Caco-2 (cell line): Measurements from ENCODE around the gene GRM4. TPM values are rescaled to one million over a fixed set of nuclear protein-coding genes. Genes with fewer than 3 reads are reported as not detected.

Source experiments
- BruUV-seq: library from RNA; stranded (reverse); fragments of 400-500 nt; replicated peaks from 2 replicates; lab custom pipeline; 2021; lab: Mats Ljungman, UMichigan
- CTCF ChIA-PET: fragments of 300-600 bp; sonication (Branson Sonifier 250); formaldehyde crosslinking; loops from one replicate; lab custom pipeline; 2022; ENCODE audit warnings: antibody characterized with exemption; lab: Charles Lee
- POLR2A ChIA-PET: fragments of 300-600 bp; sonication (Branson Sonifier 250); formaldehyde crosslinking; loops from one replicate; lab custom pipeline; 2022; ENCODE audit warnings: antibody characterized with exemption; lab: Charles Lee
- DNase-seq, 2 experiments: peaks; one replicate each; pipeline versions ENCODE4 v3.0.0 to v3.0.0-alpha.2; 2020 to 2022
- H3K27me3 ChIP-seq: replicated peaks from 2 replicates; pipeline ENCODE4 v1.6.0; 2011; ENCODE audit warnings: low read length; ENCODE audit not compliant: control insufficient read depth, insufficient read depth
- H3K36me3 ChIP-seq: 2 replicates; pipeline ENCODE4 v1.5.1; 2011; ENCODE audit warnings: low read length; ENCODE audit not compliant: control insufficient read depth, insufficient read depth
- H3K4me1 ChIP-seq: fragments of 250-450 bp; sonication (Bioruptor Pico); 2 replicates; pipeline ENCODE4 v1.5.1; 2020; ENCODE audit warnings: mild to moderate bottlenecking
- H3K4me3 ChIP-seq: 2 replicates; pipeline ENCODE4 v1.5.1; 2011; ENCODE audit warnings: low read depth, mild to moderate bottlenecking, control low read depth, low read length
- H3K9me3 ChIP-seq: fragments of 250-450 bp; sonication (Bioruptor Pico); 2 replicates; pipeline ENCODE4 v1.5.1; 2020; ENCODE audit warnings: mild to moderate bottlenecking, moderate library complexity
- H3K27ac Mint-ChIP-seq: one replicate; pipeline ENCODE4 v1.8.0; 2022; ENCODE audit warnings: mixed read lengths; ENCODE audit not compliant: unreplicated experiment
- H3K27me3 Mint-ChIP-seq: one replicate; pipeline ENCODE4 v1.8.0; 2022; ENCODE audit warnings: mixed read lengths; ENCODE audit not compliant: insufficient read depth, unreplicated experiment
- H3K36me3 Mint-ChIP-seq: one replicate; pipeline ENCODE4 v1.8.0; 2022; ENCODE audit warnings: mild to moderate bottlenecking, mixed read lengths; ENCODE audit not compliant: insufficient read depth, unreplicated experiment
- H3K4me1 Mint-ChIP-seq: one replicate; pipeline ENCODE4 v1.8.0; 2022; ENCODE audit warnings: low read depth, mixed read lengths; ENCODE audit not compliant: unreplicated experiment
- H3K4me3 Mint-ChIP-seq: one replicate; pipeline ENCODE4 v1.8.0; 2022; ENCODE audit warnings: mild to moderate bottlenecking, moderate library complexity, mixed read lengths; ENCODE audit not compliant: unreplicated experiment
- H3K9me3 Mint-ChIP-seq: one replicate; pipeline ENCODE4 v1.8.0; 2022; ENCODE audit warnings: mixed read lengths; ENCODE audit not compliant: unreplicated experiment
- CTCF ChIP-seq, 2 experiments: fragments of 200-600 bp in 1 of 2; IDR thresholded peaks; 1 replicate in 1 of 2; 2 replicates in 1 of 2; pipeline versions ENCODE4 v1.5.1 to v1.8.0; 2011 to 2022; ENCODE audit warnings: antibody characterized with exemption in 1 of 2, control low read depth in 1 of 2, inconsistent platforms in 1 of 2, low read depth in 1 of 2, low read length in 1 of 2, mild to moderate bottlenecking in 1 of 2, moderate library complexity in 1 of 2; ENCODE audit not compliant: insufficient read depth in 1 of 2, severe bottlenecking in 1 of 2, unreplicated experiment in 1 of 2
- intact Hi-C: fragments of 100-400 bp; cut with micrococcal nuclease; formaldehyde crosslinking; loops from one replicate; pipeline ENCODE4 v1.10.0; 2022; ENCODE audit not compliant: unreplicated experiment
- total RNA-seq: library from RNA; stranded (reverse); gene quantifications from 2 replicates; pipeline ENCODE4 v1.2.3, GENCODE V29; 2022

GRM4 gene
- total RNA-seq, 1 experiment from 2014 or later: 0.09 TPM

- Mint-ChIP-seq H3K27me3 (peaks cover 2% of the 10 kb centered on the region), H3K4me3 (no peak overlapping the region), H3K36me3 (peaks cover 4% of the 10 kb centered on the region), H3K9me3 (no peaks in the 10 kb centered on the region), H3K27ac (no peak overlapping the region), H3K4me1 (peaks cover 17% of the 10 kb centered on the region)
- no peaks in the 10 kb centered on the region for H3K36me3 ChIP-seq
- intact Hi-C loops: no loop called here
- CTCF ChIA-PET: no interaction called here
- POLR2A ChIA-PET: no interaction called here
- no peak overlapping the region for H3K4me3 ChIP-seq
- no peaks in the 10 kb centered on the region; the same call in 1 of the 2 replicates for H3K9me3 ChIP-seq
- no peaks in the 10 kb centered on the region for H3K27me3 ChIP-seq
- DNase-seq: no peak
- BruUV-seq: no TSS peak
- peaks cover 17% of the 10 kb centered on the region for H3K4me1 ChIP-seq
- TF ChIP-seq CTCF (IDR thresholded peaks at IDR 0.05; ENCODE audit: insufficient read depth in 1 of 2, low read depth in 1 of 2, low read length in 1 of 2, severe bottlenecking in 1 of 2, unreplicated experiment in 1 of 2): no peak
Measured at GRCh38 chr6:33992191-33992590, 153.7 kb downstream of the GRM4 start.

- CTCF ChIA-PET: no interaction called here
- intact Hi-C loops: no loop called here
- Histone ChIP-seq H3K36me3 (no peaks in the 10 kb centered on the region), H3K4me1 (peaks cover 17% of the 10 kb centered on the region), H3K9me3 (no peaks in the 10 kb centered on the region; the same call in 1 of the 2 replicates), H3K4me3 (no peak overlapping the region), H3K27me3 (no peaks in the 10 kb centered on the region)
- Mint-ChIP-seq H3K4me3 (no peak overlapping the region), H3K27me3 (peaks cover 2% of the 10 kb centered on the region), H3K4me1 (peaks cover 17% of the 10 kb centered on the region), H3K9me3 (no peaks in the 10 kb centered on the region), H3K36me3 (peaks cover 4% of the 10 kb centered on the region), H3K27ac (no peak overlapping the region)
- POLR2A ChIA-PET: no interaction called here
- no TSS peak for BruUV-seq
- TF ChIP-seq CTCF (IDR thresholded peaks at IDR 0.05; ENCODE audit: insufficient read depth in 1 of 2, low read depth in 1 of 2, low read length in 1 of 2, severe bottlenecking in 1 of 2, unreplicated experiment in 1 of 2): no peak
- DNase-seq: no peak
Measured at GRCh38 chr6:33991610-33992009, 154.3 kb downstream of the GRM4 start.

GRCh38 chr6:33990061-33990541, 155.8 kb downstream of the GRM4 start:
- H3K4me1 ChIP-seq: peaks cover 17% of the 10 kb centered on the region
- no peak for TF ChIP-seq CTCF (IDR thresholded peaks at IDR 0.05; ENCODE audit: insufficient read depth in 1 of 2, low read depth in 1 of 2, low read length in 1 of 2, severe bottlenecking in 1 of 2, unreplicated experiment in 1 of 2)
- H3K4me3 ChIP-seq: no peak overlapping the region
- DNase-seq: no peak
- POLR2A ChIA-PET: no interaction called here
- H3K36me3 ChIP-seq: no peaks in the 10 kb centered on the region
- H3K9me3 ChIP-seq: no peaks in the 10 kb centered on the region
- Mint-ChIP-seq H3K36me3 (peaks cover 4% of the 10 kb centered on the region), H3K4me3 (no peak overlapping the region), H3K27ac (no peak overlapping the region), H3K9me3 (no peaks in the 10 kb centered on the region), H3K27me3 (peaks cover 2% of the 10 kb centered on the region), H3K4me1 (peaks cover 17% of the 10 kb centered on the region)
- H3K27me3 ChIP-seq: no peaks in the 10 kb centered on the region
- CTCF ChIA-PET: no interaction called here
- intact Hi-C loops: no loop called here
- BruUV-seq: no TSS peak
